HG03460 (cell line): ENCODE data around the gene ZC3H18.

Experiments
- ATAC-seq: cut with Tn5 transposase; IDR thresholded peaks from one replicate; pipeline ENCODE4 v1.9.1; 2021; ENCODE audit not compliant: unreplicated experiment

Gene ZC3H18

GRCh38 chr16:88548985-88549384 is 21.2 kb upstream of the ZC3H18 start:
- ATAC-seq: no peak

- ATAC-seq: no peak
Observed at GRCh38 chr16:88549671-88550245, 20.4 kb upstream of the ZC3H18 start.

- ATAC-seq: no peak
Observed at GRCh38 chr16:88550246-88550661, 19.9 kb upstream of the ZC3H18 start.

GRCh38 chr16:88552166-88552565 is 18.0 kb upstream of the ZC3H18 start:
- no peak for ATAC-seq

- ATAC-seq: no peak
Observed at GRCh38 chr16:88552815-88553214, 17.4 kb upstream of the ZC3H18 start.

- no peak for ATAC-seq
Observed at GRCh38 chr16:88553739-88554138, 16.5 kb upstream of the ZC3H18 start.

GRCh38 chr16:88554711-88555264 is 15.4 kb upstream of the ZC3H18 start:
- no peak for ATAC-seq

- no peak for ATAC-seq
Observed at GRCh38 chr16:88556294-88556988, 13.8 kb upstream of the ZC3H18 start.

- no peak for ATAC-seq
Observed at GRCh38 chr16:88558457-88559442, 11.5 kb upstream of the ZC3H18 start.

GRCh38 chr16:88560714-88561484 is 9.3 kb upstream of the ZC3H18 start:
- ATAC-seq: no peak

- no peak for ATAC-seq
Observed at GRCh38 chr16:88561485-88562359, 8.5 kb upstream of the ZC3H18 start.

- no peak for ATAC-seq
Observed at GRCh38 chr16:88566158-88566557, 4.0 kb upstream of the ZC3H18 start.

- no peak for ATAC-seq
Observed at GRCh38 chr16:88568710-88569613, 1.2 kb upstream of the ZC3H18 start.

- ATAC-seq: peak; percentile 26
Observed at GRCh38 chr16:88569614-88569984, 604 bp upstream of the ZC3H18 start.

GRCh38 chr16:88570691-88571092 is 489 bp downstream of the ZC3H18 start:
- ATAC-seq: no peak

GRCh38 chr16:88575251-88575650 is 5.0 kb downstream of the ZC3H18 start:
- ATAC-seq: no peak

GRCh38 chr16:88576307-88576706 is 6.1 kb downstream of the ZC3H18 start:
- no peak for ATAC-seq

- ATAC-seq: no peak
Observed at GRCh38 chr16:88577166-88577565, 7.0 kb downstream of the ZC3H18 start.
